Smooth muscle cell (in vitro differentiated cells): ENCODE data around the gene RXRA. TPM values are rescaled to one million over a fixed set of nuclear protein-coding genes. Genes with fewer than 3 reads are reported as not detected.

Experiments used
- DNase-seq: peaks from one replicate; lab custom pipeline; 2025; ENCODE audit not compliant: unreplicated experiment; lab: John Stamatoyannopoulos, UW
- H2AFZ ChIP-seq: fragments of 200-600 bp; sonication (generic); 2 replicates; pipeline ENCODE4 v1.6.0; 2016; ENCODE audit warnings: antibody characterized with exemption, low read depth, mild to moderate bottlenecking
- H3F3A ChIP-seq: fragments of 200-600 bp; sonication (generic); 2 replicates; pipeline ENCODE4 v1.6.0; 2017; ENCODE audit warnings: antibody characterized with exemption, low read depth
- H3K27ac ChIP-seq: fragments of 200-600 bp; sonication (generic); 2 replicates; pipeline ENCODE4 v1.5.1; 2016; ENCODE audit warnings: low read depth, mild to moderate bottlenecking
- H3K27me3 ChIP-seq: fragments of 200-600 bp; sonication (generic); 2 replicates; pipeline ENCODE4 v1.6.1; 2016; ENCODE audit warnings: low read depth, mild to moderate bottlenecking
- H3K36me3 ChIP-seq: fragments of 200-600 bp; sonication (generic); 2 replicates; pipeline ENCODE4 v1.5.1; 2016; ENCODE audit warnings: low read depth
- H3K4me1 ChIP-seq: fragments of 200-600 bp; sonication (generic); 2 replicates; pipeline ENCODE4 v1.5.1; 2016; ENCODE audit warnings: low read depth
- H3K4me2 ChIP-seq: fragments of 200-600 bp; sonication (generic); 2 replicates; pipeline ENCODE4 v1.6.0; 2016; ENCODE audit warnings: mild to moderate bottlenecking
- H3K4me3 ChIP-seq: fragments of 200-600 bp; sonication (generic); 2 replicates; pipeline ENCODE4 v1.5.1; 2016; ENCODE audit warnings: mild to moderate bottlenecking
- H3K79me2 ChIP-seq: fragments of 200-600 bp; sonication (generic); 2 replicates; pipeline ENCODE4 v1.6.0; 2016; ENCODE audit warnings: low read depth, mild to moderate bottlenecking
- H3K9ac ChIP-seq: fragments of 200-600 bp; sonication (generic); 2 replicates; pipeline ENCODE4 v1.6.0; 2016; ENCODE audit warnings: low read depth
- H3K9me3 ChIP-seq: fragments of 200-600 bp; sonication (generic); replicated peaks from 2 replicates; pipeline ENCODE4 v1.5.1; 2016; ENCODE audit warnings: low read depth
- H4K20me1 ChIP-seq: fragments of 200-600 bp; sonication (generic); 2 replicates; pipeline ENCODE4 v1.6.0; 2016; ENCODE audit warnings: low read depth
- CTCF ChIP-seq: fragments of 200-600 bp; sonication (generic); IDR thresholded peaks from 2 replicates; pipeline ENCODE4 v1.5.1; 2017; ENCODE audit warnings: borderline replicate concordance, mild to moderate bottlenecking, antibody characterized with exemption; ENCODE audit not compliant: insufficient read depth, poor library complexity, severe bottlenecking
- WGBS: methylation state at CpG from one replicate; pipeline ENCODE4 v1.1.7; 2016; ENCODE audit warnings: low lambda C conversion rate; 5-methylcytosine and 5-hydroxymethylcytosine counted together
- polyA plus RNA-seq: library from polyadenylated mRNA; unstranded; fragments of >200 nt; fragmentation: Nextera tagmentation; extraction: Ambion mirVana; gene quantifications from 2 replicates; pipeline ENCODE4 v1.2.1, GENCODE V29; 2016
- total RNA-seq: library from RNA; depleted of rRNA; stranded (reverse); fragments of >200 nt; gene quantifications from 2 replicates; pipeline ENCODE4 v1.2.3, GENCODE V29; 2014

RXRA gene
- total and polyA plus RNA-seq, 2 experiments from 2014 or later = 8.9 to 23.1 TPM

DNA sequence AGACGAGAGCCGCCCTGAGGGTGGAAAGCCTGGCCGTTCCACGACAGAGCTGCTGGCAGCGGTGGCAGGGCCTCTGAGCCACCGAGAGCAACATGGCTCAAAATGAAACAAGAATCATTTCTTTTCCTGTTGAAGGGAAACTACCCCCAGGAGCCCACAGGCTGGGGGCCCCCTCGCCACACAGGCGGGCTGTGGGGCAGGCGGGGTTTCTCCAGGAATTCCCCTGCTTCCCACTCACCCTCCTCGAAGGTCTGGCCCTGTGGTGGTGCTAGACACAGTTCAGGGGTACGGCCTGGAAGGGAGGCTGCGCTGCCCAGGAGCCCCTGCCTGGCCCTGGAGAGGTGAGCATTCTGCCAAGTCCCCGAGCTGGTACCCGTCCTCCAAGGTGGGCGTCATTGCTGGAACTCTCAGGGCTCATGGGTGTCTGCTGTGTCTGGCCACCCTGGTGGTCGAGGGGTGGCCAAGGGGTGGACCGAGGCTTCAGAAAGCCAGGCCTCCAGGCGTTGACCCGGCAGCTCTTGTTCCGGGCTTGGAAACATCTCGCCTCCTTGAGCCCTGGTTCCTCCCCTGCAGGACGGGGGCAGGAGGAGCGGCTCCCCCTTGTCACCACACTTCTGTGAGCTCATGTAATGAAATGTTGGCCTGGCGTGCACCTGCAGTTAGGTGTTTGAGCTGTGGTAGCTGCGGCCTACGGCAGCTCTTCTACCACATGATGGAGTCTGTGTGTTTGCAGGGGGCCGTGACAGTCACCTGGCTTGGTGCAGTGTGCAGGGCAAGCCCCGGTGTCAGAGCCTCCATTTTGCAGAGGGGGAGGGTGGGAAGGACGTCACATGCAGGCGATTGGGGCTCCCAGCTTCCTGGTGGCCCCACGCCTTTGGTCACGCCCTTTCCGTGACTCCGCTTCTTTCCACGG is 65.3 kb downstream of the RXRA start:
- WGBS = 96% methylated on average over 29 of the region's 35 CpGs
- Histone ChIP-seq H4K20me1 (peaks cover 100% of the 10 kb centered on the region), H3K4me2 (no peak overlapping the region), H3K4me1 (no peaks in the 10 kb centered on the region), H3K36me3 (no peaks in the 10 kb centered on the region), H3K4me3 (no peak overlapping the region), H2AFZ (no peak overlapping the region), H3F3A (no peaks in the 10 kb centered on the region), H3K9ac (no peak overlapping the region), H3K9me3 (no peaks in the 10 kb centered on the region), H3K27me3 (no peaks in the 10 kb centered on the region), H3K79me2 (peaks cover 90% of the 10 kb centered on the region), H3K27ac (no peak overlapping the region)
- no peak for TF ChIP-seq CTCF
- DNase-seq = no peak

DNA sequence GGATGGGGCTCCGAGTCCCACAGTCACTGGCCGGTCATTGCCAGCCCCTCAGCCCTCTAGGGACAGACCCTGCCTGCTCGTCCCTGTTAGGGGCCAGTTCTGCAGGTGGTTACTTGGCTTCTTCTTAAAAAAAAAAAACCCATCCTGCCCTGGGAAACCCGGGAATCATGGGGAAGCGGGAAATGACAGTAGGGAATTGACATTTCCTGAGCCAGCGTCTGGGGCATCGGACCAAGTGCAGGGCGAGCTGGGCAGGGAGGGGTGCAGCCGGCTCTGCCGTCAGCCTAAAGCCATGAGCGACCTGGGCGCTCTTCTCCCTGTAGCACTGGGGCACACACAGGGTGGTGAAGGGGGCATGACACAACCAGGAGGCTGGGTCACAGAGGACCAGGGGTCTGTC is 66.6 kb downstream of the RXRA start:
- WGBS = 96% methylated on average over 12 of the region's 12 CpGs
- Histone ChIP-seq H3K4me1 (no peaks in the 10 kb centered on the region), H2AFZ (no peak overlapping the region), H4K20me1 (peaks cover 100% of the 10 kb centered on the region), H3K4me2 (no peak overlapping the region), H3K27me3 (no peaks in the 10 kb centered on the region), H3K36me3 (no peaks in the 10 kb centered on the region), H3F3A (no peaks in the 10 kb centered on the region), H3K4me3 (no peak overlapping the region), H3K79me2 (peaks cover 89% of the 10 kb centered on the region), H3K27ac (no peak overlapping the region), H3K9me3 (no peaks in the 10 kb centered on the region), H3K9ac (no peak overlapping the region)
- no peak for TF ChIP-seq CTCF
- DNase-seq = no peak

- Histone ChIP-seq H3K79me2 (peaks cover 89% of the 10 kb centered on the region), H4K20me1 (peaks cover 100% of the 10 kb centered on the region)
- no peak for TF ChIP-seq CTCF
These were observed 67.5 kb downstream of the RXRA start for GRCh38 chr9:134393582-134394280.

More at GRCh38 chr9:134393582-134394280, 67.5 kb downstream of the RXRA start:
- no peaks in the 10 kb centered on the region for H3F3A ChIP-seq
- H3K4me1 ChIP-seq = no peaks in the 10 kb centered on the region
- no peak overlapping the region for H3K9ac ChIP-seq
- H3K36me3 ChIP-seq = no peaks in the 10 kb centered on the region
- H3K27me3 ChIP-seq = no peaks in the 10 kb centered on the region
- no peaks in the 10 kb centered on the region for H3K9me3 ChIP-seq
- no peak overlapping the region for H2AFZ ChIP-seq
- DNase-seq = no peak
- H3K4me3 ChIP-seq = no peak overlapping the region
- WGBS = 96% methylated on average over 7 of the region's 7 CpGs
- no peak overlapping the region for H3K4me2 ChIP-seq
- no peak overlapping the region for H3K27ac ChIP-seq
